GM06990 (cell line): Measurements from ENCODE around the gene ZNF182.
A peak's percentile ranks its signal among the peaks of the same experiment; 100 is the strongest.
"Not testable (repeated sequence)": the region's sequence is repeated elsewhere in the genome, so short reads cannot be mapped to it uniquely, and the experiment has no call there.

Experiments
- DNase-seq: peaks from one replicate; pipeline ENCODE4 v3.0.0-alpha.2; 2011; ENCODE audit not compliant: insufficient read length; ENCODE audit errors: extremely low read depth
- H3K27me3 ChIP-seq: replicated peaks from 2 replicates; pipeline ENCODE4 v1.6.0; 2011; ENCODE audit warnings: low read length; ENCODE audit not compliant: control insufficient read depth, insufficient read depth
- H3K36me3 ChIP-seq: 2 replicates; pipeline ENCODE4 v1.5.1; 2011; ENCODE audit warnings: low read length; ENCODE audit not compliant: control insufficient read depth, insufficient read depth
- H3K4me3 ChIP-seq: replicated peaks from 2 replicates; pipeline ENCODE4 v1.5.1; 2011; ENCODE audit warnings: low read depth, mild to moderate bottlenecking, control low read depth, low read length
- TF ChIP-seq, protein P1 (sequence below): IDR thresholded peaks from 2 replicates; pipeline ENCODE4 v1.5.1; 2011; ENCODE audit warnings: low read length, control low read depth, mild to moderate bottlenecking, inconsistent platforms; ENCODE audit not compliant: insufficient read depth, poor library complexity, severe bottlenecking

The ZNF182 gene

DNA sequence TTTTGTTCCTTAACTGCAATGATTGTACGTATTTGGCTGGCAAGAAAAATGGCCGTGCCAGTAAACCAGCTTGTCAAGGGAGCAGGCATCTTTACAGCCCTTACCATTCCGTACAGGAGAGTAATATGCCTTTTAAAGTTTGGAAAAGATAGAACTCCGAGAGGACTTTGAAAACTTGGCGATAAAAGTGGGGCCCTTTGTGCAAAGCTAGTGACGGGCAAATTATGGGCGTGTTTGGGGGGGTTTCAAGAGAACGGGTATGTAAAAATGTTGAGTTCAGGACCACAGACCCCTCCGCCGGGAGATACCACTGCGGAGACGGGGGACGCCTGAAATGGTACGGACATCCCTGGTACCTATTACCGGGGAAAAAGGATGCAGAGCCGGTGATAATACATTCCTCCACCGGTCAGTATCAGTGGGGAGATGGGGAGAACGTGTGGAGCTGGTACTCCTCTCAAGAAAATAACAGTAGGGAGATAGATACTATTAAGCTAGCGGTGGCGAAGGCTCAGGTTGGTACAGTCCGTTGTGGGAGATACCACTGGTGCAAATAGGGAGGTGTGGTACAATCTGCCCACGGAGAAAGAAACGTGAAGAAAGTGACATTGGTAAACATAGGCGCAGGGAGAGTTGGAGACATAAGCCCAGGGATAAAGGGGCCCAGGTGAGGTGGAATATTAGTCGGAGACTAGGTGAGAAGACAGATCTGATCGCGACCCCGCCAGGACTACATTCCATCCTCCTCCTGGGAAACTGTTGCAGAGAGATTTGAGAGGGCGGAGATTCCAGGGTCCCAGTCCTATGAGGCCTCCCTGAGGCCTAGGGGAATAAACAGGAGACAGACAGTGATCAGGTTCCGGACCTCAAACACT lies 17.5 kb upstream of the ZNF182 start:
- Histone ChIP-seq H3K27me3 (no peaks in the 10 kb centered on the region), H3K36me3 (no peaks in the 10 kb centered on the region), H3K4me3 (peak overlapping the region; percentile 65)
- TF ChIP-seq, protein P1, sequence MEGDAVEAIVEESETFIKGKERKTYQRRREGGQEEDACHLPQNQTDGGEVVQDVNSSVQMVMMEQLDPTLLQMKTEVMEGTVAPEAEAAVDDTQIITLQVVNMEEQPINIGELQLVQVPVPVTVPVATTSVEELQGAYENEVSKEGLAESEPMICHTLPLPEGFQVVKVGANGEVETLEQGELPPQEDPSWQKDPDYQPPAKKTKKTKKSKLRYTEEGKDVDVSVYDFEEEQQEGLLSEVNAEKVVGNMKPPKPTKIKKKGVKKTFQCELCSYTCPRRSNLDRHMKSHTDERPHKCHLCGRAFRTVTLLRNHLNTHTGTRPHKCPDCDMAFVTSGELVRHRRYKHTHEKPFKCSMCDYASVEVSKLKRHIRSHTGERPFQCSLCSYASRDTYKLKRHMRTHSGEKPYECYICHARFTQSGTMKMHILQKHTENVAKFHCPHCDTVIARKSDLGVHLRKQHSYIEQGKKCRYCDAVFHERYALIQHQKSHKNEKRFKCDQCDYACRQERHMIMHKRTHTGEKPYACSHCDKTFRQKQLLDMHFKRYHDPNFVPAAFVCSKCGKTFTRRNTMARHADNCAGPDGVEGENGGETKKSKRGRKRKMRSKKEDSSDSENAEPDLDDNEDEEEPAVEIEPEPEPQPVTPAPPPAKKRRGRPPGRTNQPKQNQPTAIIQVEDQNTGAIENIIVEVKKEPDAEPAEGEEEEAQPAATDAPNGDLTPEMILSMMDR = no peak
- DNase-seq = peak; percentile 63

DNA sequence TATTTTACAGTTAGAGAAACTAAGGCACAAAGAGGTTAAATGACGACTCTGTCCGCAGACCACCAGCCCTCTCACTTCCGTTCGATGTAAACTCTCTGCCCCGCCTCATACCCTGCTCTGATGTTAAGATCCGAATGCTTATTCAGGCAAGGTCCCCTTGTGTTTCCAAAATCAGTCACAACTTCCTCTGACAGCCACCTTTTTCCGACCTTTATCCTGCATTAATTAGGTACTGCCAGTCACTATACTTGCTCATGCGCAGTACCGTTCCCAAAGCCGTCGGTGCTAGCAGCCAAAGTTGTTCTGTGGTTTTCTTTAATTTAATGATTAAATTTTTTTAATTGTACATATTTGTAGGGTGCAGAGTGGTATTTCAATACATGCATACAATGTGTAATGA lies 16.7 kb upstream of the ZNF182 start:
- H3K36me3 ChIP-seq, H3K27me3 ChIP-seq, H3K4me3 ChIP-seq, DNase-seq: not testable (repeated sequence)

DNA sequence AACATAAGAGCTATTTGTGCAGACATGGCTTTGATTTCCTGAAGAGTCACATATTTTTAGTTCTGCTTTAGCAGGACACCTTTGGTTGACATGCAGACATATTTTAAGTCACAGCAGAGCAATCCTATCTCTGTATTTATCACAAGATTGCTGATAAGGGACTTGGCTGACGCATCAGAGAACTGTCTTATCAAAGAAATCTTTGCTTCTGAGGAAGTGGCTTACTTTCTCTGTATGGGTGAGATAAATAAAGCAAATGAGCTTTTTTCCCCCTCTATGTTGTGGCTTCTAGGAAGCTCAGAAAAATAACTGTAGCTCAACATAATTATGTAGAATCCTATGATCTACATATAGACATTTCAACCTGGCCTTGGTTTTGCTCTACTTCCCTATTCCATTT lies 16.1 kb upstream of the ZNF182 start:
- H3K27me3 ChIP-seq, DNase-seq, H3K4me3 ChIP-seq, H3K36me3 ChIP-seq: not testable (repeated sequence)

DNA sequence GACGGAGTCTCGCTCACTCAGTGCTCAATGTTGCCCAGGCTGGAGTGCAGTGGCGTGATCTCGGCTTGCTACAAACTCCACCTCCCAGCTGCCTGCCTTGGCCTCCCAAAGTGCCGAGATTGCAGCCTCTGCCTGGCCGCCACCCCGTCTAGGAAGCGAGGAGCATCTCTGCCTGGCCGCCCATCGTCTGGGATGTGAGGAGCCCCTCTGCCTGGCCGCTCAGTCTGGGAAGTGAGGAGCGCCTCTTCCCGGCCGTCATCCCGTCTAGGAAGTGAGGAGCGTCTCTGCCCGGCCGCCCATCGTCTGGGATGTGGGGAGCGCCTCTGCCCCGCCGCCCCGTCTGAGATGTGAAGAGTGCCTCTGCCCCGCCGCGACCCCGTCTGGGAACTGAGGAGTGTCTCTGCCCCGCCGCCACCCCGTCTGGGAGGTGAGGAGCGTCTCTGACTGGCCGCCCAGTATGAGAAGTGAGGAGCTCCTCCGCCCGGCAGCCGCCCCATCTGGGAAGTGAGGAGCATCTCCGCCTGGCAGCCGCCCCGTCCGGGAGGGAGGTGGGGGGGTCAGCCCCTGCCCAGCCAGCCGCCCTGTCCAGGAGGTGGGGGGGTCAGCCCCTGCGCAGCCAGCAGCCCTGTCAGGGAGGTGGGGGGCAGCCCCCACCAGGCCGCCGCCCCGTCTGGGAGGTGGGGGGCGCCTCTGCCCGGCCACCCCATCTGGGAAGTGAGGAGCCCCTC lies 13.0 kb upstream of the ZNF182 start:
- DNase-seq, H3K36me3 ChIP-seq, H3K4me3 ChIP-seq, H3K27me3 ChIP-seq: not testable (repeated sequence)

DNA sequence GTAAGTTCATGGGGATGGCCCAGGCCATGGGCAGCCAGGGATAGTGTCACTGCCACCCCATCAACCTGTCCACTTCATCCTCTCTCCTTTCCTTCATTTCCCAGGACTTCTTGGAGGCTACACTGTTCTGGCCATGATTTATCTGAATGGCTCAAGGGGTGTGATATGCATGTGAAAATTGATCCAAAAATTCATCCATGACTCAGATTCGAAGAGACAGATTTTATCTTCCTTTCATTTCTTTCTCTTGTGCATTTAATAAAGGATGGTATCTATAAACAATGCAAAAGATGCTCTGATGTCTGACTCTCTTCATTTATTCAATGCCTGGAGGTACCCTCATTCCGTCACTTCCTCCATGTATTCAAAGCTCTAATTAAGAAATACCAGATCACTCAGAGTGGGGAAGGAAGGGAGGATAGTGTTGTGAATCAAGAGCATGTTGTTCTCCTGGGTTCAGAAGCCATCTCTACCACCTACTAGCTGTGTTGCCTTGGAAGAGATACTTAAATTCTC lies 5.7 kb upstream of the ZNF182 start:
- DNase-seq, H3K27me3 ChIP-seq, H3K4me3 ChIP-seq, H3K36me3 ChIP-seq: not testable (repeated sequence)

DNA sequence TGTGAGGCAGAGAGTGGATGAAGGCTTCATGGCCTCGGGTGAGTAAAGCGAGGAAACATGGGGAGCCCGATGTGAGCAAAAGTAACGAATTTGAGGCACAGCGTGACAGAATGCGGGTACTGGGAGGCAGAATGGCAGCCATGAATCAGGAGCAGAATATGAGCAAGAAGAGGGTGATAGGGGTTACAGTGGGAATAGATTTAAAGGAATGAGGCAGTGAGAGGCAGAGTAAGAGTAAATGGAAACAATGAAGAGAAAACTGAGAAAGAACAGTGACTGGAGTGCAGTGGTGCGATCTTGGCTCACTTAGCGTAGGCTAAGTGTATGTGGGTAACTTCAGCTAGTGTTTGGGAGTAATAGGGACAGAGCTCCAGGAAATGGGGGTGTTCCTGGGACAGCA lies 2.9 kb upstream of the ZNF182 start, which contains the start of gene SPACA5:
SPACA5 (plus strand) TSS at position 301 of the 400 bp plus-strand sequence. CDS start 815 bp downstream, outside the sequence.
- not testable (repeated sequence) for H3K27me3 ChIP-seq, H3K36me3 ChIP-seq, H3K4me3 ChIP-seq, DNase-seq

DNA sequence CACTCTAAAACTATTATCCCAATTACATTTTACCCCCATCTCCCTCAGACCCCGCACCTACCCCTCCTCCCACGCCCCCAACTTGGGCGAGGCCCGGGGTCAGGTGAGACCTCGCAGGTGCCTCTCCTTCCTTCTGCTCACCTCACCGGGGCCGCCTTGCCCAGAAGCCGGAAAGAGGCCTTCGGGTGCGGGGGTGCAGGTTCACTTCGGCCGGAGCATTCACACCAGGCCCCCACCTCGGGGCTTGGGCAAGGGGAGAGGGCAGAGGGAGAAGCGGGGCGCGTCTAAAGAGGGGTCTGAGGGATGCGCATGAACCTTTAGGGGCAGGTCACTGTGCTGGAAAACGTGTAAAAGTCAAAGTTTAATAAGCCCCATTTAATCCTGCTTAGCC lies 427 bp downstream of the ZNF182 start:
- H3K4me3 ChIP-seq = peak overlapping the region; percentile 64
- H3K36me3 ChIP-seq = no peaks in the 10 kb centered on the region
- TF ChIP-seq, protein P1 = no peak
- no peaks in the 10 kb centered on the region for H3K27me3 ChIP-seq
- DNase-seq = no peak

DNA sequence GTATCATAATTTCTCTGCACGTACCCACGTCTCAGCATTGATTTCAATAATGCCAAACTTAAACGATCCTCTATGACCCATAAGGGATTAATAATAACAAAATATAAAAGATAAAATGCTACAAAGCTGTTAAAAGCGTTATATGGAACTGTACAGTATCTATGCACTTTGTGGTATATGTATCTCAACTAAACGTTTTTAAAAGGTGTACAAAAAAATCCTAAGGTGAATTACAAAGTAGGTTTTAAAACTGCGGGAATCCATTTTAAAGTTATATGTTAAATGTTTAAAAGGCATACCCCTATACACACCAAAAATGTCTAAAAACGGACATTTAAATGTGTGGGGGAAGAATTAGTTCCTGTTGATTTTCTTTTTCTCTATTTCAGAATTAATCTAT lies 860 bp downstream of the ZNF182 start:
- Histone ChIP-seq H3K27me3 (no peaks in the 10 kb centered on the region), H3K36me3 (no peaks in the 10 kb centered on the region), H3K4me3 (peak overlapping the region; percentile 64)
- DNase-seq = no peak
- TF ChIP-seq, protein P1 = no peak
